Activated T-helper 9 cell treated with anti-CD3 and anti-CD28 coated beads, Interleukin-2, amount 50 U/mL, for 16 hours (primary cell): ENCODE measurements around the gene PYGO1.
A peak's percentile ranks its signal among the peaks of the same experiment; 100 is the strongest.
"Not testable (repeated sequence)": the region's sequence is repeated elsewhere in the genome, so short reads cannot be mapped to it uniquely, and the experiment has no call there.

Experiments
- DNase-seq: peaks from one replicate; pipeline ENCODE4 v3.0.0-alpha.2; 2020; ENCODE audit warnings: low read depth

Gene PYGO1

DNA sequence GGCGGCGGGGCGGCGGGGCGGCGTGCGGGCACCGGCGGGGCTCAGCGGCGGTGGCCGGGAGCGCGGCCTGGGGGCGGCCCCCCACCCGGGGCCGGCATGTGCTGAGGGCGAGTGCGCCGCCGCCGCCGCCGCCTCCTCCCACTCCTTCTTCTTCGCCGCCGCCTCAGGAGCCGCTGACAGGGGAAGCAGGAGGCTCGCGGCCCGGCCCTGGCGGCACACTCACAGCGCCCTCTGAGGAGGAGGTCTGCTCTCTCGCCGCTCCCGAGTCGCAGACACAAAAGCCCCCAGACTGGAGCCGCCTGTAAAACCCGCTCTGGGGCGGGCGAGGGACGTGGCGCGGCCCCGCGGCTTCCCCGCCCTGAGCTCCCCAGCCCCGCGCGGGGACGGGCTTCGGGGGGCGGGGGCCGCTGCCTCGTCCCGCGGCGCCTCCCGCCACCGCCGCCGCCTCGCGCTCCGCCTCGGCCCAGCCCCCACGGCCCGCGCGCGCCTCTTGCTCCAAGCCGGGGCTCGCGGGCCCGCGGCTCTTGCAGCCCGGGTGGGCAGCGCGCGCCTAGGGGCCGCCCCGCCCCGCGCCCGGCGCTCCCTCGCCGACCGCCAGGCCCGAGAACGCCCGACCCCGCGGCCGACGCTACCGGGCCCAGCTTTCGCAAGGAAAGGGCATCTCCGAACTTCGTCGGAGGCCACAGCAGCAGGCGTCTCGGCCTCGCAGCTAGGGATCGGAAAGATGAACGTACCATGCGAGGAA is at the start of gene PYGO1:
Gene PYGO1, minus strand, starts transcription at position 276 of the 745 bp plus-strand sequence. CDS start 462 bp downstream, outside the sequence.
- peak; percentile 5 for DNase-seq

DNA sequence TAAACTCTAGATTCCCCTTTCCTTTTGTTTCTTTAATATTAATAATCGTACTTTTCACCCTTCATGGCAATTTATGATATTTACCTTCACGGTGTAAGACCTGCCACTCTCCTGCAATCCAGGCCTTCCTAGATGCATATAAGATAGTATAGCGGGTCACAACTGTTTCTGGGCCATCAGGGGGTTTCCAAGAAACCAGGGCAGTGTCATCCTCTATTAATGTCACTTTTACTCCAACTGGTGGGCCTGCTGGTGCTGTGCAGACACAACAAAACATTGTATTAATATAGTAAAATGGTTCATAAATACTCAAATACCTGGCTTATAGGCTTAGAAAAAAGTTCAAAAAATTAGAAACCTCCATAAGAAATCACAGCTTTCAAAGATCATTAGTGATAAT is 48.9 kb upstream of the PYGO1 start:
- DNase-seq = no peak

DNA sequence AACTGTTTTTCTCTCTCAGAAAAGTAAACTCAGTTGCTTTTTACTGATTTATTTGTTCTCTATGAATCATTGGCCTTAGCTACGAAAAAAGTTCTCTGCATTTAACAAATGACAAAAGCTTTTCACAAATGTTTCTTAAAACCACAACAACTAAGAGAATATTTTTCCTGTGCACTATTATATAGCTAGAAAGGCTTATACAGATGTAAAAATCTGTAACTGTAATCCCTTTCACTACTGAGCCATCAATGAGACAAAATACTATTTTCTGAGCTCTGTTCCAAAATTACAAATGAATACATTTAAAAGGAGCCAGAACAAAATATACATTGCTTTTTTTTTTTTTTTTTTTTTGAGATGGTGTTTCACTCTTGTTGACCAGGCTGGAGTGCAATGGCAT is 45.6 kb upstream of the PYGO1 start:
- DNase-seq = no peak

GRCh38 chr15:55632434-55632833 is 44.3 kb upstream of the PYGO1 start:
- no peak for DNase-seq

- no peak for DNase-seq
Measured at GRCh38 chr15:55630858-55631257, 42.7 kb upstream of the PYGO1 start.

- DNase-seq = no peak
Measured at GRCh38 chr15:55628369-55628730, 40.2 kb upstream of the PYGO1 start.

GRCh38 chr15:55627730-55628368 is 39.7 kb upstream of the PYGO1 start:
- DNase-seq = no peak

GRCh38 chr15:55619783-55620182 is 31.6 kb upstream of the PYGO1 start:
- DNase-seq = no peak

- no peak for DNase-seq
Measured at GRCh38 chr15:55618387-55618786, 30.2 kb upstream of the PYGO1 start.

DNA sequence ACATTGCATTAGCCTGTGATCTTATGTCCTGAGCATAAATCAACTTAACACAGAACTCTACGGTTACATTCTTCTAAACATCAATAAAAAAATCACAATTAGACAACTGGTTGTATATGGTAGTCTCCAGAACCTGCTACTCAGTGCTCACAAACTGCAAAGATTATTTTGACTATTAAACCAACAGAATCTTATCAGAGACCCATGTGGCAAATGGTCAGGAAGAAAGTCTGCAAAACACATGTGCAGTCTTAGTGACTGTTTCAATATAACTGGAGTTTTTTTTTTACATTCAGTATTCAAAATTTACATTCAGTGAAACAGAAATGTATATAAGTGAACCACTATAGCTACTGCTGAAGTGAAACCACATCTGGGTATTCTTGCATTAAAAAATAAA is 27.3 kb upstream of the PYGO1 start:
- no peak for DNase-seq

- DNase-seq = no peak
Measured at GRCh38 chr15:55613727-55614126, 25.6 kb upstream of the PYGO1 start.

GRCh38 chr15:55606214-55606613 is 18.1 kb upstream of the PYGO1 start:
- no peak for DNase-seq

DNA sequence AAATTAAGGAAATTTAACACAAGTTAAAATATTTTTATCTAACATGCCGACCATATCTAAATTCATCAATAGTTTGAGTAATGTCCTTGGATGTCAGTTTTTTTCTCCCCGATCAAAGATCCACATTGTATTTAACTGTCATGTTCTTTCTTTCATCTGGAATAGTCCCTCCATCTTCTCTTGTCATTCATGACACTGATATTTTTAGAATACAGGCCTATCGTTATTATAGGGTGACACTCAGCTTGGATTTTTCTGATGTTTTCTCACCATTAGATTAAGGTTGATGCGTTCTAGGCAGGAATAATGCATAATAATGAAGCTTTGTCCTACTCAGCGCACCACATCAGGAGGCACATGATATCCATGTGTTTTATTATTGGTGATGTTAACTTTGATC is 13.2 kb upstream of the PYGO1 start:
- DNase-seq = no peak

DNA sequence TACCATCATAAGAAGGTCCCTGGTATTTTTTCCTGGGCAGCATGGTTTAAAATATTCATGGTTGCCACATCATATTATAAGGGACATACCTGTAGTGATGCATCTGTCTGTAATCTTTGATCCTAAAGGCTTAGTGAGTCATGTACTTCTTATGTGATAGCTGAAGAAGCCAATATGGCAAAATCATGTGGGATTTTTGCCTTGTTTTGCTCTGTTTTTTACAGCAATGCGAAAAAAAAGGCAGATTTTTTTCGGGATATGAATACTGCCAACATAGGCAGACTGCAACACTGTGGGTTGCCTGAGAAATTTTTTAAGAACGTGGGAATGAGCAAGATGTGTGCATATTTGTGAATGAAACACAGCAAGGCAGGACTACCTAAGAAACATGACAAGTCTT is 11.3 kb upstream of the PYGO1 start:
- DNase-seq = no peak

GRCh38 chr15:55593019-55593418 is 4.9 kb upstream of the PYGO1 start:
- DNase-seq = not testable (repeated sequence)

GRCh38 chr15:55590788-55591187 is 2.6 kb upstream of the PYGO1 start:
- no peak for DNase-seq

- no peak for DNase-seq
Measured at GRCh38 chr15:55589287-55589686, 1.1 kb upstream of the PYGO1 start.

- DNase-seq = no peak
Measured at GRCh38 chr15:55588815-55589115, 620 bp upstream of the PYGO1 start.

DNA sequence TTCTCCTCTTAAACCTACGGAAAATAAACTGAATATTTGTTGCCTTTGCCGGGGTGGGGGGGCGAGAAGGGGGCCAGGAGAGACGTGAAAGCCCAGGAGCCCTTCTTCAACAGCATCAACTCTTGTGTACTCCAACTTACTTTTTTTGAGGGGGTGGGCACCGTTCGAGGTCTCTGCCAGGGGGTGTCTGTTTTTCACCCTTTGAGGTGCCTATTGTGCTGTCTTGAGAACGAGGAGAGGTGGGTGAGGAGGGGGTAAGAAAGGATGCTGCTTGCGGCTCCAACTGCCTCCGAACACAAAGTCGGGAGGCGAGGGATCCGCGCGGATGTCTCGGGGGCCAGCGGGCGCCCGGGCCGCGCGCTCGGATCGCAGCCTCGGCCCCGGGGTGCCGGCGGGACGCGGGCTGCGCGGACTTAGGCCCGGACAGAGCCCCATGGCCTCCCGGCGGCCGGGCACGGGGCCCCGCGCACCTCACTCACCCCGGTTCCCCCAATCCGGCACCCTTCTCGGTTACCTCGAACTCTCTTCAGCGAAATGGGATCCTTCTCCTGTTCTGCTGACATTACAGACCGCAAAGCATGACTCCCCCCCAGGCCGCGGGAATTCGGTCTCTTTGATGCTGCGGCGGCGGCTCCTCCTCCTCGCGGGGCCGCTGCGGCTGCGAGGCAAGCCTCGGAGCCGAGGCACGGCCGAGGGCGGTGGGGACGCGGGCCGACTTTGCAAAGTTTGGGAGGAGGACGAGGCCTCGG is 650 bp downstream of the PYGO1 start:
- DNase-seq = no peak

DNA sequence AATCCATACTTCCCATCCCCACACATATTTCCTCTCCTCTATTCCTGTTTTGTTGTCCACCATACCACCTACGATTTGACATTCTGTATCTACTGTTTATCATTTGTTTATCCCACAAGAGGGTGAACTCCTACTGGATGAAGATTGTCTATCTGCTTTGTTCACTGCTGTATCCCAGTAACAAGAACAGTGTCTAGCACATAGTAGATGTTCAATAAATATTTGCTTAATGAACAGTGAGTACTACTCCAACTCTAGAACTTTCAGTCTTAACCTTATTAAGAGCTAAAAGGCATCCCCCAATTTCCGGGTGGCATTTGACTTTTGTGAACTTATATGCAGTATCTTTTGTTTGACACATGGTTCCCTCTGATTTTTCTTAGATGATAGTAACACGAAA is 1.3 kb downstream of the PYGO1 start:
- DNase-seq = no peak

DNA sequence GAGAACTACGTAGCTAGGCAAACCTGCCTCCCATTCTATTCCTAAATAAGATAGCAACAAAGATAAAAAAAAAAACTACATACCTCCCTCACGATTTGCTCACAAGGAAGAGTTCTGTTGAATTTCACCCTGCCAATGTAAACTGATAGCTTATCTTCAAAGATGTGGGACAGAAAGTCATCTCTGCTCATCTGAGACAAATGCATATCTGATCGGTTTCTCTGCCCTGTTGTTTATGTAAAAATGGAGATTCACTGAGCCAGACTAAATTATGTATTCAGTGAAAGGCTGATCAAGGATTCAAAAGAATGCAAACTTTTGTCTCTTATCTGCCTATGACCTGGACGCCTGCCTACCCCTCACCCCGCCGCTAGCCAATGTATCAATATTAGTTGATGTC is 11.2 kb downstream of the PYGO1 start:
- no peak for DNase-seq

DNA sequence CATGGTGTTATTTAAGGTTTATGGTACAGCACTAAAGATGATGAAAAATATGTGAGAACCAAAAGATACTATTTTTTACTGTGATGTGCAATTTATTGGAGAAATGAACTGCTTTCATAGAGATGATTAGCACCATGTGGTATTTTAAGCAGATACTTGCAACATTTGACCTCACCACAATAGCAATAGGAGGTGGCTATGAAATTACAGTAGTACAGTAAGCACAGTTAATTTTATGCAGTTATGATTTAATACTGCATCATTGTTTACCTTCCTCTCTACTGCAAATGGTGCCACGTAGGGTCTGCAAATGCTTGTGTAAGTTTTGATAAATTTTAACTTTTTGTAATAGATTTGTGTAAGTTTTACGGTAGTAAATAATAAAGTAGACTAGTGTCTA is 14.0 kb downstream of the PYGO1 start:
- DNase-seq = no peak

GRCh38 chr15:55573224-55573623 is 14.9 kb downstream of the PYGO1 start:
- DNase-seq = no peak
